ENCODE results near the gene CAP2.
"Not testable (repeated sequence)": the region's sequence is repeated elsewhere in the genome, so short reads cannot be mapped to it uniquely, and the experiment has no call there.

Gene CAP2

DNA sequence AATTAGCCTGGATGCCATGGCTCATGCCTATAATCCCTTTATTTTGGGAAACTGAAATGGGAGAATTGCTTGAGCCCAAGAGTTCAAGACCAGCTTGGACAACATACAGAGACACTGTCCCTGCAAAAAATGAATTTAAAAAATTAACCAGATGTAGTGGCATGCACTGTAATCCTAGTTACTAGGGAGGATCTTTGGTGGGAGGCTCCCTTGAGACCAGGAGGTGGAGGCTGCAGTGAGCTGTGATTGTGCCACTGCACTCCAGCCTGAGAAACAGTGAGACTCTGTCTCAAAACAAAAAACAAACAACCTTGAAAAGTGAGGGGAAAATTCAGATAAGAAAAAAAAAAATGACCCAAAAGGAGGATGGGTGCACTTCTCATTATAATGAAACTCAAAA, 23.4 kb downstream of the CAP2 start:
- peaks cover 3% of the 10 kb centered on the region for H3K27me3 Mint-ChIP-seq

DNA sequence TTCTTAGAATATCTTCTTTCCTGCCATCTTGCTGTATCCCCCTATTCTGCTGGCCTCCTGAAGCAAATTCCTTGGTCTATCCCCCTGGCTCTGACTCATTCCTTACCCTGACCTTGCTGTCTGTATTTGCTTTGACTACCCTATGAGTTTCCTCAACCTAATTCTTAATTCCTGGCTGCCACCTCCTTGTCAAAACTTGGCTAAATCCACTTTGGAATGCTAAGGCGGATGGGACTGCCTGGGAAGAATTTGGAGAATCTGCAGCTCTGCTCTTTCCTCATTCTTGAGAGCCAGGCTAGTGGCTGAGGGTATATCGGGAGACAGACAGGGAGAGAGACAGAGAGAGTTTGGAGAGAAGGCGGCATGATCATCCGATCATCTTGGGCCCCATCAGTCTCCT, 24.4 kb downstream of the CAP2 start:
- H3K9me3 Mint-ChIP-seq: no peaks in the 10 kb centered on the region
- no peak overlapping the region for H3K4me3 Mint-ChIP-seq
- no peaks in the 10 kb centered on the region for H3K36me3 Mint-ChIP-seq
- CTCF ChIA-PET: interaction anchor here (1.1 kb wide), 1 partner anchor 126 kb away, joined by 3 read pairs; no protein-coding TSS in a partner anchor
- peaks cover 3% of the 10 kb centered on the region for H3K27me3 Mint-ChIP-seq
- DNase-seq: no peak
- H3K4me1 Mint-ChIP-seq: no peaks in the 10 kb centered on the region
- H3K27ac Mint-ChIP-seq: no peak overlapping the region

More for the DNA sequence above, 23.4 kb downstream of the CAP2 start:
- Mint-ChIP-seq H3K4me1 (no peaks in the 10 kb centered on the region), H3K4me3 (no peak overlapping the region), H3K36me3 (no peaks in the 10 kb centered on the region), H3K9me3 (no peaks in the 10 kb centered on the region), H3K27ac (no peak overlapping the region)
- no peak for DNase-seq
- CTCF ChIA-PET: interaction anchor here (1.1 kb wide), 1 partner anchor 125 kb away, joined by 3 read pairs; no protein-coding TSS in a partner anchor

DNA sequence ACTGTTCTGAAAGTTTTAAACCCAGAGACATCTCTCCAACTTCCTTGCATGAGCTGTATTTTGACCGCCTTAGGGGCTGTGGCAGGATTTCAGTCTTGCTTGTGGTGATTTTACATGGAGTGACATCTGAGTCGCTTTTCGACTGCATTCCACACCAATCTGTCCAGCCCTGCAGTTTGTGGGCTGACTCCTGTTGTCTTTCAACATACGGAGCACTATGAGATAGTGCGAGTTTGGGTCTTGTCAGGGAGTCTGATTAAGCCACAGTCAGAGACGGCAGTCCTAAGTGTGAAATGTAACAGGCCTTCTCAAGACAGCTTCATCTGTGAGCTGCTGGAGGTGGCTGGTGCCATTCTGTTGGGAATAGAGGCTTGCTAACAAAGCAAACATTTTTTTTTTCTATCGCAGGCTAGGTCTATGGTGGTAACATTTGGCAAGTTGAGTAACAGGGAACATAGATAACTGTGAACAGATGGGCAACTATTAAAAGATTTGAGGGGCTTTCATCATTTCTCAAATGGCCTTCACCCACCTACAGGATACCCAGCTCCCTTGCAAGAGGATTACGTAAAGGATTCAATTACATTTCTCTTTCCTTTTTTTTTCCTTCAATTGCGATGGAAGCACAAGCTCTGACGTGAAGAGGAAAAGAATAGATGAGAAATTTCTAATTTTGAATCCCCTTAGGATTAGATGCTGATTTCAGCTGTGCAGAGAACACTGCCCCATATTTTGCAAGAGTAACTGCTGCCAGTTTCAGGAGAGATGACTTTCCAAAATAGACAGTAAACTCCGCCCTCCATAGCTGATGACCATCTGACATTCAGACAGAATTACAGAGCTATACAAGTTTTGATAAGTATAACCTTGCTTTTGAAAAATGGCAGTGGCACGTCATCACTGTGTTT, 25.1 kb downstream of the CAP2 start:
- Mint-ChIP-seq H3K9me3 (no peaks in the 10 kb centered on the region), H3K27ac (no peak overlapping the region), H3K4me3 (no peak overlapping the region), H3K4me1 (no peaks in the 10 kb centered on the region), H3K27me3 (peaks cover 3% of the 10 kb centered on the region), H3K36me3 (no peaks in the 10 kb centered on the region)
- no peak for DNase-seq
- CTCF ChIA-PET: no interaction called here

DNA sequence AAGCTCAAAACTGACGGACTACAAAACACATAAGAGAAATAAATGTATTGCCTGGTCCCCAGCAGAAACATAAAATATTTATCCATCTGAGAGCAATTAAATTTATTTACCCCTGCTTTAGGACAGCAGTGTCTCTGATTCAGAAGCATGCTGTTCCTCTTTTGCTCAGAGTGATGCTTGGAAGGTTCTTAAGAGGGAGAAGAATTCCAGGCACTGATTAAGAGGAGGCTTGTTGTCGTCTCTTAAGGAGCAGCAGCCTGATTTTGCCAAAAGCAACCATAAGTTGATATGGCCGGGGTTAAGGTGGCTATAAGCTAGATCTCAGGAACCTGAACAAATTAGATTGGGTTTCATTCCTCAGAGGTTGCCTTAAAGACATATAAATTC, 25.8 kb downstream of the CAP2 start:
- Mint-ChIP-seq H3K4me3 (no peak overlapping the region), H3K36me3 (no peaks in the 10 kb centered on the region), H3K9me3 (no peaks in the 10 kb centered on the region), H3K27ac (no peak overlapping the region), H3K4me1 (no peaks in the 10 kb centered on the region), H3K27me3 (peaks cover 3% of the 10 kb centered on the region)
- CTCF ChIA-PET: no interaction called here
- no peak for DNase-seq

DNA sequence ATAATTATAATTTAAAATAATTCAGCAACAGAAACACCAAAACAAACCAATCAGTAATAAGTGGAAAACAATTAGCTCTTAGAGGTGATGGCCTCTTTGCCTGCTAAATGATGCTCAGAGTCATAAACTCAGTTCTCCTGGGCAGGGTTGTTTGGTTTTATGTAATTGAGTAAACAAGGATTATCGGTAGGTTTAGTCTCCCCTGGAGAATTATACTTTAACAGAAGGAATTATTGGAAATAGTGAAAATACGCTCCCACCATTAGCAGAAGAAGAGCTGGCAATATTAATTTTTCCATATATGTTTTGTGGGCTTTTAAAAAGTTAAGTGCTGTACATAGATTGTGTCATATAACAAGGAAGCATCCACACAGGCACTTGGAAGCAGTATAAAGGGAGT, 27.0 kb downstream of the CAP2 start:
- H3K4me3 Mint-ChIP-seq: no peak overlapping the region
- no peaks in the 10 kb centered on the region for H3K36me3 Mint-ChIP-seq
- H3K27me3 Mint-ChIP-seq: peaks cover 3% of the 10 kb centered on the region
- H3K9me3 Mint-ChIP-seq: no peaks in the 10 kb centered on the region
- no peak overlapping the region for H3K27ac Mint-ChIP-seq
- DNase-seq: no peak
- CTCF ChIA-PET: no interaction called here
- H3K4me1 Mint-ChIP-seq: no peaks in the 10 kb centered on the region

DNA sequence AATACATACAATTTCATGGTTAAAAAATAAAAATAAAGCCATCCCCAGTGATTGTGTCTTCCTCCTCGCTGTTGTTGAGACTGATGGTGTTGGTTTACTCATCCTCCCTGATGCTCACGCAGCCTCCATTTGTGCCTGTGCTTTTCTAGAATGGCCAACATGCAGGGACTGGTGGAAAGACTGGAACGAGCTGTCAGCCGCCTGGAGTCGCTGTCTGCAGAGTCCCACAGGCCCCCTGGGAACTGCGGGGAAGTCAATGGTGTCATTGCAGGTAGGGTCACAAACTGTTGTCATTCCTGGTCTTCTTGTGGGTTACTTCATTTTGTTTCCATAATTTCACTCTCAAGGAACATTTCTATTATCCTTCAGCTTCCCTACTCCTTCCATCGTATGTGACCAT, 28.0 kb downstream of the CAP2 start:
- no peak for DNase-seq
- Mint-ChIP-seq H3K4me1 (no peaks in the 10 kb centered on the region), H3K36me3 (no peaks in the 10 kb centered on the region), H3K9me3 (no peaks in the 10 kb centered on the region), H3K27me3 (peaks cover 3% of the 10 kb centered on the region), H3K4me3 (no peak overlapping the region), H3K27ac (no peak overlapping the region)
- CTCF ChIA-PET: no interaction called here

DNA sequence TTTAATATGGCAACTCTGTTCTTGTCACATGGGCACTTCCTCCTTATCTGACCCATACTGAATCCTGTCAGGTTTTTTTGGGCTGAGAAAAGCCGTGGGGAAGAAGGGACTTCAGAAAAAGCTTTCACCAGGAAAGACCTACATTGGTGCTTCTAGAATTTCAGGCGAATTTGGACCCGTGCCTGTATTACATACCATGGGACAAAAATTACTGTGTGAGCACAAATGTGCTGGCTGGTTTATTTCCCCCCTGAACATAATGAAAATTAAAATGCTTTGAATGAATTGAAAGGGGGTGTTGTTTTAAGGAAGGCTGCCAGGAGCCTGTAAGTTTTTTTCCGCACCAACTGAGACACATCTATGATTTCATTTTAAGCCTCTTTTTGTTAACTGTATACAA, 29.6 kb downstream of the CAP2 start:
- Mint-ChIP-seq H3K4me1 (no peaks in the 10 kb centered on the region), H3K9me3 (no peaks in the 10 kb centered on the region), H3K27ac (no peak overlapping the region), H3K4me3 (no peak overlapping the region), H3K27me3 (no peaks in the 10 kb centered on the region), H3K36me3 (no peaks in the 10 kb centered on the region)
- CTCF ChIA-PET: no interaction called here
- no peak for DNase-seq

DNA sequence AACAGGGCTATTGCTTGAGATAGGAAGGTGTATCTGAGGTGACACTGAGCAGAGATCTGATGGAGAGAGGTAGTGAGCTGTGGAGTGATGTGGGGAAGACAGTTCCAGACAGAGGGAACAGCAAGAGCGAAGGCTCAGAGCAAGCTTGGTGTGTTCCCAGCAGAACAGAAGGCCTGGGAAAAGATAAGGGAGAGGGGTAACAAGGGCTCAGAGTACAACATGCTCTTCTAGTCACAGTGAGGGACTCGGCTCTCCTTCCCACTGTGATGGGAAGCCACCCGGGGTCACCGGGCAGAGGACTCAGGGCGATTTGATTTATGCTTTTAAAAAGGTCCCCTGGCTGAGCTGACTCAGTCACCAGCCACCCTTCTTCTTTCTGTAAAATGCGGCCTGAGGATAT, 33.7 kb downstream of the CAP2 start:
- no peaks in the 10 kb centered on the region for H3K4me1 Mint-ChIP-seq
- H3K4me3 Mint-ChIP-seq: no peak overlapping the region
- H3K9me3 Mint-ChIP-seq: no peaks in the 10 kb centered on the region
- no peak for DNase-seq
- CTCF ChIA-PET: no interaction called here
- no peaks in the 10 kb centered on the region for H3K36me3 Mint-ChIP-seq
- H3K27me3 Mint-ChIP-seq: no peaks in the 10 kb centered on the region
- no peak overlapping the region for H3K27ac Mint-ChIP-seq

DNA sequence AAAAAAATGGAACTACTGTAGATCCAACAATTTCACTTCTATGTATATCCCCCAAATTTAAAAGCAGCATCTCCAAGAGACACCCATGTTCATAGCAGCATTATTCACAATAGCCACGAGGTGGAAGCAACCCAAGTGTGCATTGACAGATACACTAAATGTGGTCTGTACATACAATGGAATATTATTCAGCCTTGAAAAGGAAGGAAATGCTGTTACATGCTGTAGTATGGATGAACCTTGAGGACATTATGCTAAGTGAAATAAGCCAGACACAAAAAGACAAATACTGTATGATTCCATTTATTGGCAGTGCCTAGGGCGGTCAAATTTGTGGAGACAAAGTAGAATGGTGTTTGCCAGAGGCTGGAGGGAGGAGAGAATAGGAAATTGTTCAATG, 34.2 kb downstream of the CAP2 start:
- Mint-ChIP-seq H3K9me3 (no peaks in the 10 kb centered on the region), H3K27ac (no peak overlapping the region)

DNA sequence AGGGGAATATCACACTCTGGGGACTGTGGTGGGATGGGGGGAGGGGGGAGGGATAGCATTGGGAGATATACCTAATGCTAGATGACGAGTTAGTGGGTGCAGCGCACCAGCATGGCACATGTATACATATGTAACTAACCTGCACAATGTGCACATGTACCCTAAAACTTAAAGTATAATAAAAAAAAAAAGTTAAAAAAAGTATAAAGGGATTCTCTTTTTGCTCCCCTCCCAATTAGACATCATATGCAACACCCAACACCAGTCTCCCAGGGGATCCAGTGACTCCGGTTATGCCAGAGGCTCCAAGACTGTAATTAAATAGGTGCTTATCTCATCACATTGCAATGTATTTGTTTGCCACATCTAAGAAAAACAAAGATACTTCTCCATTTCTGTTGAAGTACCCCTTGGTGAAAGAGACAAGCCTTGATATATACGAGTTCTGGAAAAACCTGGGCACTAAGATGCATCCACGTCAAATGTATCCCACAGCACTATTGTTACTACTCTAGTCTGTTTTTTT, 35.3 kb downstream of the CAP2 start:
- H3K4me1 Mint-ChIP-seq, CTCF ChIA-PET, H3K4me3 Mint-ChIP-seq, H3K36me3 Mint-ChIP-seq, H3K27ac Mint-ChIP-seq, DNase-seq, H3K27me3 Mint-ChIP-seq, H3K9me3 Mint-ChIP-seq: not testable (repeated sequence)

More for the DNA sequence above, 34.2 kb downstream of the CAP2 start:
- no peak overlapping the region for H3K4me3 Mint-ChIP-seq
- no peaks in the 10 kb centered on the region for H3K4me1 Mint-ChIP-seq
- CTCF ChIA-PET: no interaction called here
- DNase-seq: no peak
- no peaks in the 10 kb centered on the region for H3K27me3 Mint-ChIP-seq
- H3K36me3 Mint-ChIP-seq: no peaks in the 10 kb centered on the region

DNA sequence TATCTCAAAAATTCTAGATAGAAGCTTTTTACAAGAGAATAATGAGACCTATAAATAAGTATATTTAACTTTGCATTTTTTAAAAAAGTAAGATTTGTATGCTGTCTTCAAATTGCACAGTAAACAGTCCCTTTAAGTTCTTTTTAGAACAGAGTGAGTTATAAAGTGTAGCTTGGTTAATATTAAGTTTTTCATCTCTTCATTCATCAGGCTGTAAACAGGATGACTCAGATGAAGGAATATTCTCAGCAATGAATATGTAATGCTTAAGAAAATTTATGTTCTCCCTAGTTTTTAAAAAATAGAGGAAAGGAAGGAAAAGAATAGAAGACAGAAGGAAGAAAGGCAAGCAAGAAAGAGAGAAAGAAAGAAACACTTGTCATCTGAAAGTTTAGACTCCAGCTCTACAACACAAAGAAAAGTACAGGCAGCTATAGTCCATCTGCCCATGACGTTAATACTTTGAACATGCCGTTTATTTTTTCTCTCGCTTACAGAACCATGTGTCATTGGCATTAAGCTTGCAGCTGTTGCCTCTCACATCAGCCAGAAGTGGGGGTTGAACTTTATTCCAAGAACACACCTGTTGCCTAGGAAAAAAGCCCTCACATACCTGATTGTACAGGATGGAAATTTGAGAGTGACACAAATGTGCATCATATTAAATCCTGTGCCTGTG, 36.1 kb downstream of the CAP2 start:
- no peak overlapping the region for H3K4me3 Mint-ChIP-seq
- no peaks in the 10 kb centered on the region for H3K4me1 Mint-ChIP-seq
- H3K27me3 Mint-ChIP-seq: no peaks in the 10 kb centered on the region
- DNase-seq: no peak
- H3K36me3 Mint-ChIP-seq: no peaks in the 10 kb centered on the region
- H3K27ac Mint-ChIP-seq: peak overlapping the region; percentile 8
- CTCF ChIA-PET: no interaction called here
- H3K9me3 Mint-ChIP-seq: no peaks in the 10 kb centered on the region

DNA sequence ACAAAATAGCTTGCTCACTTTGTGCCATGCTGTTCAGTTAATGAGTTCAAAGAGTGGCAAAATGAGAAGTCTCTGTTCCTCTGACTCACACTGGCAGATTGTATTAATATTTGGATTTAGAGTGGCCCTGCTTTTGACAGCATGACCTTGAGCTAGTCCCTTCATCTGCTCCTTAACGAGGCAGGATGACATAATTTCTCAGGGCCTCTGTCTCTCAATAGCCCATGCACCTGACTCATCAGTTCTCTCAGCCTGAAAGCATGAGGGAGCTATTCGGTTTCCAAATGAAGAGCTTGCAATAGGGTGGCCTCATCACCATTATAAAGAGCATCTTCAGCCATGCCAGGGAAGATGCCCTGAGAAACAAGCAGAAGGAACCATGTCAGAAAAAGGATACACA, 38.2 kb downstream of the CAP2 start:
- CTCF ChIA-PET: no interaction called here
- no peak for DNase-seq
- H3K9me3 Mint-ChIP-seq: no peaks in the 10 kb centered on the region
- H3K4me1 Mint-ChIP-seq: no peaks in the 10 kb centered on the region
- no peak overlapping the region for H3K4me3 Mint-ChIP-seq
- H3K27me3 Mint-ChIP-seq: no peaks in the 10 kb centered on the region
- no peaks in the 10 kb centered on the region for H3K36me3 Mint-ChIP-seq
- H3K27ac Mint-ChIP-seq: no peak overlapping the region

DNA sequence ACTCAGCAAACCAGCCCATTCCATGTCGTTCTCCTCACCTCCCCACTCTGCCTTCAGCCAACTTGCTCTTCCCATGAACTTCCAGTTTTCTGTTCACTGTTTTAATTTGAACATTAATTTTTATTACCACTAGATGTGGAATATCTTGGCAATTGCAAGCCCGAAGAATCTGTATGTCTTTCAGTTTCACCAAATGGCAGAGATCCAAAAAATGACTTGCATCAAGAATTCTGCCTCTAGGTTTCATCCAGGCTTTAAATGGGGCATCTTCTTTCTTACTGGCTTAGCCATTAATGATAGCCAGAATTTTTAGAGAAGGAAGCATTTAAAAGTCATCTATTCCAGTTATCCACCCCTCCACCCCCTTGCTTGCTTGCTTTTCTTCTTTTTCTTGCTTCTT, 39.0 kb downstream of the CAP2 start:
- H3K27ac Mint-ChIP-seq: no peak overlapping the region
- H3K4me3 Mint-ChIP-seq: no peak overlapping the region
- DNase-seq: no peak

DNA sequence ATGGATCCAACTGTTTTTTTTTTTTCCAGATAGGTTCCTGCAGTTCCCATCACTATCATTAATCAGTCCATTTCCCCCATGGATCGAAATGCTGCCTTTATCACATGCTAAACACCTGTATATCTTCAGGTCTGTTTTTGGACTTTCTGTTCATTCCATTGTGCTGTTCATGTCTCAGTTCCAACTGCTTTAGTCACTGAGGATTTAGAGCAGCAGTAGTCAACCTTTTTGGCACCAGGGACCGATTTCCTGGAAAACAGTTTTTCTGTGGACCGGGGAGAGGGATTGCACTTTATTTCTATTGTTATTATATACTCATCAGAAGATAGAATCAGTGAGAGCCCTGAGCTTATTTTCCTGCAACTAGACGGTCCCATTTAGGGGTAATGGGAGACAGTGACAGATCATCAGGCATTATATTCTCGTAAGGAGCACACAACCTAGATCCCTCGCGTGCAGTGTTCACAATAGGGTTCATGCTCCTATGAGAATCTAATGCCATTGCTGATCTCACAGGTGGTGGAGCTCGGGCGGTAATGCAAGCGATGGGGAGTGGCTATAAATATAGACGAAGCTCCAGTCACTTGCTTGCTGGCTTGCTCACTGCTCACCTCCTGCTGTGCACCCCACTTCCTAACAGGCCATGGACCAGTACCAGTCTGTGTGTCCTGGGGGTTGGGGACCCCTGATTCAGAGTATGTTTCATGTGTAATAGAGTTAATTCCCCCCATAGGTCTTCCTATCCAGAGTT, 46.0 kb downstream of the CAP2 start:
- no peaks in the 10 kb centered on the region for H3K36me3 Mint-ChIP-seq
- H3K27me3 Mint-ChIP-seq: no peaks in the 10 kb centered on the region
- DNase-seq: no peak
- CTCF ChIA-PET: no interaction called here
- no peak overlapping the region for H3K27ac Mint-ChIP-seq
- no peak overlapping the region for H3K4me3 Mint-ChIP-seq
- H3K4me1 Mint-ChIP-seq: no peaks in the 10 kb centered on the region
- H3K9me3 Mint-ChIP-seq: no peaks in the 10 kb centered on the region

More for the DNA sequence above, 39.0 kb downstream of the CAP2 start:
- H3K9me3 Mint-ChIP-seq: no peaks in the 10 kb centered on the region
- no peaks in the 10 kb centered on the region for H3K27me3 Mint-ChIP-seq
- H3K4me1 Mint-ChIP-seq: no peaks in the 10 kb centered on the region
- H3K36me3 Mint-ChIP-seq: no peaks in the 10 kb centered on the region
- CTCF ChIA-PET: no interaction called here

Measured in activated naive CD4-positive, alpha-beta T cell treated with anti-CD3 and anti-CD28 coated beads, Interleukin-2, amount 10 ng/mL, durations not matched to agents 7 days and 5 days (primary cell).